Neural progenitor cell (in vitro differentiated cells): ENCODE measurements around the gene NME2. TPM values are rescaled to one million over a fixed set of nuclear protein-coding genes. Genes with fewer than 3 reads are reported as not detected.

Experiments used
- DNase-seq: peaks from one replicate; pipeline ENCODE4 v3.0.0-alpha.2; 2016; ENCODE audit warnings: low spot score
- H2AFZ ChIP-seq: fragments of 200-600 bp; sonication (generic); replicated peaks from 2 replicates; pipeline ENCODE4 v1.6.1; 2016; ENCODE audit warnings: antibody characterized with exemption
- H3F3A ChIP-seq: fragments of 200-600 bp; sonication (generic); 2 replicates; pipeline ENCODE4 v1.6.1; 2016; ENCODE audit warnings: antibody characterized with exemption, low read depth
- H3K27ac ChIP-seq: fragments of 200-600 bp; sonication (generic); 2 replicates; pipeline ENCODE4 v1.5.1; 2016; ENCODE audit warnings: mild to moderate bottlenecking
- H3K27me3 ChIP-seq: fragments of 200-600 bp; sonication (generic); 2 replicates; pipeline ENCODE4 v1.6.1; 2016; ENCODE audit warnings: mild to moderate bottlenecking, moderate library complexity
- H3K36me3 ChIP-seq: fragments of 200-600 bp; sonication (generic); 2 replicates; pipeline ENCODE4 v1.5.1; 2016
- H3K4me1 ChIP-seq: fragments of 200-600 bp; sonication (generic); 2 replicates; pipeline ENCODE4 v1.6.1; 2016; ENCODE audit warnings: mixed run types
- H3K4me2 ChIP-seq: fragments of 200-600 bp; sonication (generic); 2 replicates; pipeline ENCODE4 v1.6.1; 2016
- H3K4me3 ChIP-seq: fragments of 200-600 bp; sonication (generic); 2 replicates; pipeline ENCODE4 v1.5.1; 2016
- H3K79me2 ChIP-seq: fragments of 200-600 bp; sonication (generic); 2 replicates; pipeline ENCODE4 v1.6.1; 2016; ENCODE audit warnings: low read depth
- H3K9ac ChIP-seq: fragments of 200-600 bp; sonication (generic); 2 replicates; pipeline ENCODE4 v1.6.1; 2016
- H3K9me3 ChIP-seq: fragments of 200-600 bp; sonication (generic); 2 replicates; pipeline ENCODE4 v1.5.1; 2016; ENCODE audit warnings: low read depth
- H4K20me1 ChIP-seq: fragments of 200-600 bp; sonication (generic); 2 replicates; pipeline ENCODE4 v1.6.1; 2016; ENCODE audit warnings: low read depth
- H3K27ac Mint-ChIP-seq: 3 replicates; pipeline ENCODE4 v1.8.0; 2021; ENCODE audit warnings: mixed read lengths
- H3K27me3 Mint-ChIP-seq: 2 replicates; pipeline ENCODE4 v1.8.0; 2022; ENCODE audit warnings: low read depth, mild to moderate bottlenecking, inconsistent platforms, moderate library complexity, mixed read lengths; ENCODE audit not compliant: insufficient read depth
- H3K36me3 Mint-ChIP-seq: 3 replicates; pipeline ENCODE4 v1.8.0; 2021; ENCODE audit warnings: mixed read lengths
- H3K4me1 Mint-ChIP-seq: 3 replicates; pipeline ENCODE4 v1.8.0; 2021; ENCODE audit warnings: mixed read lengths
- H3K4me3 Mint-ChIP-seq: 3 replicates; pipeline ENCODE4 v1.8.0; 2021; ENCODE audit warnings: mild to moderate bottlenecking, moderate library complexity, mixed read lengths
- H3K9me3 Mint-ChIP-seq: 3 replicates; pipeline ENCODE4 v1.8.0; 2020; ENCODE audit warnings: mixed read lengths
- CTCF ChIP-seq: fragments of 200-600 bp; sonication (generic); IDR thresholded peaks from 2 replicates; pipeline ENCODE4 v1.5.1; 2017; ENCODE audit warnings: antibody characterized with exemption, mild to moderate bottlenecking
- EZH2 ChIP-seq: fragments of 200-600 bp; sonication (generic); IDR thresholded peaks from 2 replicates; pipeline ENCODE4 v1.6.1; 2017; ENCODE audit warnings: antibody characterized with exemption, mild to moderate bottlenecking, moderate library complexity
- EZH2phosphoT487 ChIP-seq: fragments of 200-600 bp; sonication (generic); IDR thresholded peaks from 2 replicates; pipeline ENCODE4 v1.6.1; 2017; ENCODE audit warnings: antibody characterized with exemption
- total RNA-seq: library from RNA; depleted of rRNA; stranded (reverse); fragments of >200 nt; gene quantifications from 2 replicates; pipeline ENCODE4 v1.2.3, GENCODE V29; 2015; ENCODE audit warnings: low replicate concordance

NME2 gene
- total RNA-seq, 1 donor from 2014 or later, result 287 TPM

DNA sequence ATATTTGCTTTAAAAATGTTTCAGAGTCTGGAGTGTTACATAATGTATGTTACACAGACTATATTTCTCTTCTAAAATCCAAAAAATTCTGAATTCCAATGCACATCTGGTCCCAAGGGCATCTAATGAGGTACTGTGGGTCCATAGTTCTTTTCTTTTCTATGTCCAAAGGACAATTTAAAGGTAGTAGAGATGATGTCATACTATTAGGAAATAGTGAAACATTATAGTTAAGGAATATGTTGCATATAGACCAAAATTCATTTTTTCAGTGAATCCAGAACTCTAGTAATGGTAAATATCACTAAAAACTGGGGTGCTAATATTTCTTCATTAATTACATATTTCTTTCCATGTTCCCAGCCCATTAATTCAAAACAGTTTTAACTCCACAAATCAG is 23.0 kb downstream of the NME2 start:
- Histone ChIP-seq H3K4me3 (no peak overlapping the region), H3K27ac (no peak overlapping the region), H3F3A (peaks cover 8% of the 10 kb centered on the region), H3K79me2 (no peaks in the 10 kb centered on the region), H4K20me1 (no peaks in the 10 kb centered on the region), H3K9ac (no peak overlapping the region), H3K4me2 (no peak overlapping the region), H3K9me3 (no peaks in the 10 kb centered on the region), H3K4me1 (no peaks in the 10 kb centered on the region), H3K36me3 (peaks cover 28% of the 10 kb centered on the region), H3K27me3 (no peaks in the 10 kb centered on the region), H2AFZ (no peak overlapping the region)
- no peak for DNase-seq
- H3K9me3 Mint-ChIP-seq, result no peaks in the 10 kb centered on the region
- TF ChIP-seq EZH2phosphoT487, result no peak
- TF ChIP-seq EZH2, result no peak
- TF ChIP-seq CTCF, result no peak
- peaks cover 24% of the 10 kb centered on the region for H3K36me3 Mint-ChIP-seq
- H3K4me1 Mint-ChIP-seq, result no peaks in the 10 kb centered on the region
- H3K27me3 Mint-ChIP-seq, result no peaks in the 10 kb centered on the region
- no peak overlapping the region for H3K27ac Mint-ChIP-seq
- H3K4me3 Mint-ChIP-seq, result no peak overlapping the region

- H3K9me3 Mint-ChIP-seq, result no peaks in the 10 kb centered on the region
- H3K4me3 Mint-ChIP-seq, result no peak overlapping the region
- peaks cover 4% of the 10 kb centered on the region for H3F3A ChIP-seq
- no peak overlapping the region for H2AFZ ChIP-seq
- no peaks in the 10 kb centered on the region for H3K27me3 ChIP-seq
- H3K9me3 ChIP-seq, result no peaks in the 10 kb centered on the region
- H3K27ac Mint-ChIP-seq, result no peak overlapping the region
- H3K27me3 Mint-ChIP-seq, result no peaks in the 10 kb centered on the region
- no peak overlapping the region for H3K9ac ChIP-seq
- no peaks in the 10 kb centered on the region for H4K20me1 ChIP-seq
- no peak overlapping the region for H3K4me2 ChIP-seq
- DNase-seq, result no peak
- no peaks in the 10 kb centered on the region for H3K4me1 Mint-ChIP-seq
- no peaks in the 10 kb centered on the region for H3K4me1 ChIP-seq
- TF ChIP-seq EZH2phosphoT487 (no peak), CTCF (no peak), EZH2 (no peak)
- no peak overlapping the region for H3K27ac ChIP-seq
- no peaks in the 10 kb centered on the region for H3K79me2 ChIP-seq
- H3K36me3 Mint-ChIP-seq, result peaks cover 24% of the 10 kb centered on the region
- H3K4me3 ChIP-seq, result no peak overlapping the region
- peaks cover 26% of the 10 kb centered on the region for H3K36me3 ChIP-seq
These were observed 23.4 kb downstream of the NME2 start for GRCh38 chr17:51189628-51190027.

DNA sequence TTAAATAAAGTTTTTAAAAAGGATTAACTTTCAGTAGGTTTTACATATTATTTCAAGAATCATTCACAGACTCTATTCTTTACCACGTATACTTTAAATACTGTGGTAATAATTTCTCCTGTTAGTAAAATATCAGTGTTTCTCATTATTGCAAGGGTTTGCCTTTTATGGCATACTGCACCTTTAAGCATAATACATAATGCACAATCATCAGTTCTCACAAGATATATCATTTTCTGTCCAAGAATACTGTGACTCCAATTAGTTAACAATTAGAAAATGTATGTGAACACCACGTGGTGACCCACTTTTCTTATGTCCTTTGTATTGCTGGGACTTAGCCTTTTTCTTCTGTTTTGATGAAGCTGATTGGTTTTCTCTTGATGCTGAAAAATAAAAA is 25.7 kb downstream of the NME2 start:
- H3K4me1 ChIP-seq, result no peaks in the 10 kb centered on the region
- TF ChIP-seq CTCF (no peak), EZH2 (no peak), EZH2phosphoT487 (no peak)
- DNase-seq, result no peak
- no peak overlapping the region for H3K9ac ChIP-seq
- H3K9me3 ChIP-seq, result no peaks in the 10 kb centered on the region
- no peak overlapping the region for H3K27ac ChIP-seq
- H3K27ac Mint-ChIP-seq, result no peak overlapping the region
- H3K4me3 ChIP-seq, result no peak overlapping the region
- peaks cover 4% of the 10 kb centered on the region for H3F3A ChIP-seq
- H3K36me3 ChIP-seq, result peaks cover 24% of the 10 kb centered on the region
- H3K4me2 ChIP-seq, result no peak overlapping the region
- no peak overlapping the region for H3K4me3 Mint-ChIP-seq
- no peaks in the 10 kb centered on the region for H3K4me1 Mint-ChIP-seq
- no peaks in the 10 kb centered on the region for H3K79me2 ChIP-seq
- no peaks in the 10 kb centered on the region for H3K9me3 Mint-ChIP-seq
- H4K20me1 ChIP-seq, result no peaks in the 10 kb centered on the region
- no peaks in the 10 kb centered on the region for H3K27me3 ChIP-seq
- no peaks in the 10 kb centered on the region for H3K27me3 Mint-ChIP-seq
- H3K36me3 Mint-ChIP-seq, result peaks cover 24% of the 10 kb centered on the region
- no peak overlapping the region for H2AFZ ChIP-seq

DNA sequence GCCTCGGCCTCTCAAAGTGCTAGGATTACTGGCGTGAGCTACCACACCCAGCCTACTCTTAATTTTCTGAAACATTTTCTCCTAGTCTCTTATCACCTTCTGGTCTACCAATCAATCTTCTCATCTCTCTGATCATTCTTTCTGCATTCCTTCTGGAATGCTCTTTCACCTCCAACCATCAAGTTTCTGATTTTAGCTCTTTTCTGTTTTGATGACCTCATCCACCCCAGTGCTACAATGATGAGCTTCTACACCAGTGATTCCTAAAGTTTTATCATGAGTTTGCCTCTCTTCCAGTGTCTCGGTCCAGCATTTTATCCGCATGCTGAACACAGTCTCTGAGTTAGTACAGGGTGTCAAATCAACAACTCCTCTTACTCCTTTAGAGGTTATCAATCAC is 31.5 kb downstream of the NME2 start:
- Histone ChIP-seq H3F3A (no peaks in the 10 kb centered on the region), H3K36me3 (peaks cover 24% of the 10 kb centered on the region)

More for the DNA sequence above, 31.5 kb downstream of the NME2 start:
- TF ChIP-seq CTCF (no peak), EZH2phosphoT487 (no peak), EZH2 (no peak)
- no peaks in the 10 kb centered on the region for H3K9me3 ChIP-seq
- no peak overlapping the region for H2AFZ ChIP-seq
- no peaks in the 10 kb centered on the region for H3K79me2 ChIP-seq
- no peaks in the 10 kb centered on the region for H3K4me1 ChIP-seq
- Mint-ChIP-seq H3K4me1 (no peaks in the 10 kb centered on the region), H3K9me3 (no peaks in the 10 kb centered on the region), H3K27ac (no peak overlapping the region), H3K27me3 (no peaks in the 10 kb centered on the region), H3K4me3 (no peak overlapping the region), H3K36me3 (peaks cover 22% of the 10 kb centered on the region)
- no peaks in the 10 kb centered on the region for H4K20me1 ChIP-seq
- DNase-seq, result no peak
- no peak overlapping the region for H3K4me3 ChIP-seq
- H3K9ac ChIP-seq, result no peak overlapping the region
- no peak overlapping the region for H3K27ac ChIP-seq
- no peaks in the 10 kb centered on the region for H3K27me3 ChIP-seq
- H3K4me2 ChIP-seq, result no peak overlapping the region
